ENCODE results near the gene PDPK1.
"Not testable (repeated sequence)": the region's sequence is repeated elsewhere in the genome, so short reads cannot be mapped to it uniquely, and the experiment has no call there.

The PDPK1 gene

DNA sequence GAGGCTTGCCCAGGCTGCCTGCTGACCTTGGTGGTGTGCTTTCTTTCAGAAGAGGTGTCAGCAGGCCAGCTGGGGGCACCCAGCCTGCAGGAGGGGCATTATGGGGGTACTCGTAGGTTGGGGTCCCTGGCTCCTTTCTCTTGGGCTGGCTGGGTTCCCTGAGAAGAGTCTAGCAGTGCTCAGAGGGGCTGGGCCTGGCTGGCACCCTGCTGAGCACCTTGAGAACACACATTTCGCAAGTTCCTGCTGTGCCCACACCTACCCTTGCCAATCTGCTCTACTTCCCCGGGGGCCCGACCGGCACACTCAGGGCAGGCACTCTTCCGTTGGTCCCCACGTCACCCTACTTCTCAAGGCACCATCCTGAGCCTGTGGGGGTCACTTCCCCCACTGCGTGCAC is 11.7 kb upstream of the PDPK1 start:
- no peak for DNase-seq

- DNase-seq: no peak
These were observed 10.6 kb upstream of the PDPK1 start for GRCh38 chr16:2527071-2527783.

DNA sequence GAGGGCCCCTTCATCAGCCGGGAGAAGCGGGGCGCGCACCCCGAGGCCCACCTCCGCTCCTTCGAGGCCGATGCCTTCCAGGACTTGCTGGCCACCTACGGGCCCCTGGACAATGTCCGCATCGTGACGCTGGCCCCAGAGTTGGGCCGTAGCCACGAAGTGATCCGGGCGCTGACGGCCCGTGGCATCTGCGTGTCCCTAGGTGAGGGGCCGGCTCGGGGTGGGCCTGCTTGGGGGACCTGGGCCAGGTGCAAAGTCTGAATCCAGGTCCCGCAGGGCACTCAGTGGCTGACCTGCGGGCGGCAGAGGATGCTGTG is 10.1 kb upstream of the PDPK1 start:
- DNase-seq: no peak

- no peak for DNase-seq
These were observed 9.4 kb upstream of the PDPK1 start for GRCh38 chr16:2528161-2529060.

DNA sequence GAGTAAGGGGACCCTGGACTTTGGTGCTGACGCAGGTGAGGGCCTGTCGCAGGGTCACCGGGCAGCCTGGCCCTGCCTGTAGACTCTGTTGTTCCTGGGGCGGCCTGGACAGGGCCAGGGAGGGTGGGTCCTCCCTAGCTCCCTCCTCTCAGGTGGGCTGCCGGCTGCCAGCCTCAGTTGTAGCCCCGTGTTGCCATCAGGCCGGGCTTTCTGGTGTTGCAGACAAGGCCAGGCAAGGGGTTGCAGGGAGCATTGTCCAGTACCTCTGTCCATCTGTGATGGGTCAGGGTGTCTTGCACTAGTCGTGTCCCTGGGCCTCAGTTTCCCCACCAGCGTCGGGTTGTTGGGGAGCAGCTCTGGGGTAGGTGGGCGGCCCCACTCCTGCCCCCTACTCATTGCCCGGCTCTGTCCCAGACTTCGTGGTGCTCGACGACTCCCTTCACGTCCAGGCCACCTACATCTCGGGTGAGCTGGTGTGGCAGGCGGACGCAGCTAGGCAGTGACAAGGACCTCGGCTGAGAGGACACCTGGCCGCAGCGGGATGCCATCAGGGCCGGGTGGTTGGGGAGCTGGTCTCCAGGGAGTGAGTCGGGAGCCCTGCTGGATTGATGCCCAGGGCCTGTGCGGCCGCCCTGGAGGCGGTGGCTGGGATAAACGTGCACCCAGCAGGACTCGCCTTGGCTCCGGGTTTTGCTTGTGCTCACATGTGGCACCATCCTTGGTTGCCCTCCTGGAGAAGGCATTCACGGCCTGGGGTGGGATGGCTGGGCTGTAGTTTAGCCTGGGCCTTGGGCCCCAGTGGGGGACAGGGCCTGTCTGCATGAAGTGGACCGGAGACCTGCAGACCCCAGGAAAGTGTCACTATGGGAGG is 8.5 kb upstream of the PDPK1 start:
- DNase-seq: no peak

DNA sequence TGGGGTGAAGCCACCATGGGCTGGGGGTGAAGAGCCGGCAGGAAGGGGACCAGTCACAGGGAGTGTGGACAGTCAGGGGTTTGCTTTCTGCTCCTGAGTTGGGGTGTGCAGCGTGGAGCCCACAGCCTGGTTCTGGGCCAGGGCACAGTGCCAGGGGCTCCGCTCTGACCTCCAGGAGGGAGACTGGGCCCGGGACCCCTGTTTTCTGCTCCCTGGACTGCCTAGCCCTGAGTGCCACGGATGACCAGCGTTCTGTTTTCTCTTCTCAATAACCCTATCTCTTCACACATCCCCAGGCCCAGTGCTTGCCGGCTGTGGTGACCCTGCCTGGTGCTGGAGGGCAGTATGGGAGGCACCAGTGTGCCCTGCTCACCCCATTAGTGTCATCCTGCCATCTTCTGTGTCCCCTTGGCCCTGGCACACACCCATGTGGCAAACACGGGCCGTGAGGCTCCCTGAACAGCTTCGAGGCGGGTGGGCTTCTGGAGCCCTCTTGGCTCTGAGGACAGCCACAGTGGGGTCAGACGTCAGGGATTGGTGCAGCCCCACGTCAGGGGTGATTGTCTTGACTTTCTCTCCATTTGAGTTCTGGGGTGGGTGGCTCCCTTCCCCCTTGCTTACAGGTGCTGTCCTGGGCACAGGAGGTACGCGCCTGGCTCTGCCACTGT is 7.7 kb upstream of the PDPK1 start:
- DNase-seq: no peak

DNA sequence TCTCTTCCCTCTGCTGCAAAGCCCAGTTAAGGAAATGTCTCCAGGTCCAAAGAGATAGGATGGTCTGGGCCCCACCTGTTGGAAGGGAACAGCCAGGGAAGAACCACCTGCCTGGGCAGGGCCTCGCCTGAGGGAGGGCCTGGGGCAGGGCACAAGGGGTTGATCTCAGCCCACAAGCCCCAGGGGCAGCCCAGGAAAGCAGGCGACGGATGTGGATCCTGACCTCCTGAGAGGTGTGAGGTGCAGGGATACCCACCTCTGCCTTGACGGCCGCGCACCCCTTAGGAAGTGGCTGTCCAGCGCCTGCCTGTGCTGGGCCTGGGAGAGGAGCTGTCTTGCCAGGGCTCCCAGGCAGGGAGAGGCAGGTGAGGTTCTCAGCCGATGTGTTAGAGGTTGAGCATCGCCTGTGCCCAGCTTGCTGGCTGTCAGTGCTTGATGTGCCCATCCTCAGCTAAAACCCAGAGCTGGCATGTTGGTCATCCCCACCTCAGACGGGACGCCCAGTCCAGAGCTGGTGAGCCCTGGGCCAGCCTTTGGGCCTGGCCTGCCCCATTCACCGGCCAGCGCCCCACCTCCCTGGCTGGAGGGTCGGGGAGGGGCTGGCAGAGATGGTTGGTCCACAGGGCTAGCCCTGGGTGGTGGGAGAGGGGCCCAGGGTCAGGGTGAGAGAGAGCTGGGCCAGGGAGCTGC is 7.0 kb upstream of the PDPK1 start:
- no peak for DNase-seq

GRCh38 chr16:2531371-2531695 is 6.5 kb upstream of the PDPK1 start, which contains the start of gene CEMP1:
TSS of gene CEMP1 (minus strand) at chr16:2531408. CDS start at chr16:2531073, 335 bp downstream.
- no peak for DNase-seq

DNA sequence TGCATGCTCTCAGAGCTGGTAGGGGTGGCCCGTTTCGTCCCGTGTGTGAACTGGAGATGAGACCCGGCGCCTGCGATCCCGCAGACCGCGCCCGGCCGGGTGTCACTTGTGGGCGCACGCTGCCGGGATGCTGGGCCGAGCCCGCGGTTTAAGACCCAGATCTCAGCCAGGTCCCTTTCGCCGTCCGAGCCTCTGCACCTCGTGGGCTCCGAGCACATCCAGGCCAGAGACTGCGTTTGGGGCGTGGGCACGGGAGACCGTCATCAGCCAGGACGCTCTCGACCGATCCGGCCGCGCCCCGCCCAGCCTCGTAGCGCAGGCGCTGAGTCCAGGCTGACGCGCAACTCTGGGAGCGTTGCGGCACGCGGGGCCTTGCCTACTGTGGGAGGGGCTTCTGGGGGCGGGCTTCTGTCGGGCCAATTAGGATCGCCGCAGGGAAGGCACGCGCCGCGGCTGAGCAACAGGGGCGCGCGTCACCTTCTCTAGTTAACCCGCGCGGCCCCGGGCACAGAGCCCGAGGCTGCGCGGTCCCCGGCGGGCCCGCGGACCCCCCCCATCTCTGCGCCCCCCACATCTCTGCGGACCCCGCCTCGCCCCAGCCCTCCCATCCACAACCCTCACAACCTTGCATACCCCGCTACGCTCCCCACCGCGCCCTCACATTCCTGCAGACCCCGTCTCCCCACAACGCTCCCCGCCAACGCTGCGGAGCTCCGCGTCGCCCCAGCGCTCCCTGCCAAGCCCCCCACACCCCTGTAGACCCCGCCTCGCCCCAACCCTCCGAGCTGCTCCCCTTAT is 5.9 kb upstream of the PDPK1 start:
- DNase-seq: peak; percentile 47

- DNase-seq: peak; percentile 1
These were observed 5.2 kb upstream of the PDPK1 start for GRCh38 chr16:2532494-2533141.

GRCh38 chr16:2533142-2533755 is 4.6 kb upstream of the PDPK1 start:
- not testable (repeated sequence) for DNase-seq

DNA sequence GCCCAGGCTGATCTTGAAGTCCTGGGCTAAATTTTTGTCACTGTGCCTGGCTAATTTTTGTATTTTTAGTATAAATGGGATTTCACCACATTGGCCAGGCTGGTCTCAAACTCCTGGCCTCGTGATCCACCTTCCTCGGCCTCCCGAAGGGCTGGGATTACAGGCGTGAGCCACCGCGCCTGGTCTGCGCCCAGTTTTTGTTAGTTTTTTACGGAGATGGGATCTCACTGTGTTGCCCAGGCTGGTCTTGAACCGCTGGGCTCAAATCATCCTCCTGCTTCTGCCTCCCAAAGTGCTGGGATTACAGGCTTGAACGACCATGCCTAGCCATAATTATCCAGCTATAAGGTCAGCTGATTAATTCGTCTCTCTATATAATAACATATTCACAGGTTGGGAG is 3.9 kb upstream of the PDPK1 start:
- DNase-seq: no peak

DNA sequence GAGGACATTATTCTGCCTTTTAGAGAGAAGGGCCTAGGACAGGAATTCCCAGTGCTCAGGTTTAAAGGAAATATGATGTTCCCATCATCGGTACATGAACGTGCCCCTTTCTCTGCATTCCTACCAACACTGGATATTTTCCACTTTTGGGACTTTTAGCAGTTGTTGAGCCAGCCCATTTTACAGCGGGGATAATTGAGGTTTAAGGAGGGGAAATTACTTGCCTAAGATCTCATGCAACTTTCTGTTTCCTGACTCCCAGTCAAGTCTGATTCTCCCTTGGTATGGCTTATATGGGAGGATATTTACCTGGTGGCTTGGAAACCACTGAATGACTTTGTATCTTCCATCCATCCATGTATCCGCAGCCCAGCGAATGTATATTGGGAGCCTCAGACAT is 3.5 kb upstream of the PDPK1 start:
- not testable (repeated sequence) for DNase-seq

GRCh38 chr16:2535625-2536013 is 2.2 kb upstream of the PDPK1 start:
- DNase-seq: no peak

DNA sequence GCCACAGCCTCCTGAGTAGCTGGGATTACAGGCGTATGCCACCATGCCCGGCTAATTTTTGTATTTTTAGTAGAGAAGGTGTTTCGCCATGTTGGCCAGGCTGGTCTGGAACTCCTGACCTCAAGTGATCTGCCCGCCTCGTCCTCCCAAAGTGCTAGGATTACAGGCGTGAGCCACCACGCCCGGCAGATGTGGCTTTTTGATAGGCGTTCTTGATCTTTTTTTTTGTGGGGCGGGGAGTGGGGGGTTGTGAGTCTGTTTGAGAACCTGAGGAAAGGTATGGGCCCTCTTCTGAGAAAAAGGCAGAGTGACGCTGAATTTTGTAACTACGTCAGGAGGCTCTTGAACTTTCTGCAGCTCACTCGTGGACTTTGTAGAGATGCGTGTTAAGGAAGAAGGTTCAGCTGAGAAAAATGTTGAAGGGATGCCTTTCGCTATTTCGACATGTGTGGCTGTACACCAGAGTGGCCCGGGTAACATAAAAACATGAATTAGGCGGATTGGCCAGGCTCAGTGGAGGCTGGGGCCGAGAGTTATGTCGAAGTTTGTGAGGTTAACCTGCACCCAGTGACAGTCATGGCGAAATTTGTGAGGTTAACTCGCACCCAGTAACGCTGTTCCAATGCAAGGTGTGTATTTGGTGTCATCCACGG is 1.5 kb downstream of the PDPK1 start:
- DNase-seq: not testable (repeated sequence)

DNA sequence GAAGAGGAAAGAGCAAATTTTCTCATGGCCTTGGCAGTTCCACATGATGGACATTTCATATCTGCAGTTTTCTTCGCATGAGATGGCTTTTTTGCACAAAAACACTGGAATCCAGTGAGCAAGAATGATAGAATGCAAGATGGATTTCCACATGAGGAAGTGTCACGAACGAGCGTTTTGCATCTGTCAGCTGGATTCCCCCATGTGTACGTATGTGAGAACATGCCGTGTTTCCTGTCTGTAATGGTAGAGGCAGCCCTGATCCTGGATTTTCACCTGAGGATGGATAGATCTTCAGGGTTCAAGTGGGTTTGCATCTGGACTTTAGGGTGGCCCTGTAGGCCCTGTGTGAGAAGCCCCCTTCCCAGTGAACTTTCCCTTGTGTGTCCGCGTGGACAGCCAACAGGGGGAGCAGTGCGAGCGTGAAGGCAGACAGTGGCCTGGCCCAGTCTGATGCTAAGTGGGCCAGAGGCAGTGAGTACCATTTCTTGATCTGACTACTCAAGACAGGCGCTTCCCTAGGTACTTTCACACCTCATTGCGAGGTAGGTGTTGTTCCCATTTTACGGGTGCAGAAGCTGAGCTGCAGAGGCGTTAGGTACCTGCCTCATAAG is 2.1 kb downstream of the PDPK1 start:
- not testable (repeated sequence) for DNase-seq

GRCh38 chr16:2540912-2541311 is 3.1 kb downstream of the PDPK1 start:
- DNase-seq: not testable (repeated sequence)

DNA sequence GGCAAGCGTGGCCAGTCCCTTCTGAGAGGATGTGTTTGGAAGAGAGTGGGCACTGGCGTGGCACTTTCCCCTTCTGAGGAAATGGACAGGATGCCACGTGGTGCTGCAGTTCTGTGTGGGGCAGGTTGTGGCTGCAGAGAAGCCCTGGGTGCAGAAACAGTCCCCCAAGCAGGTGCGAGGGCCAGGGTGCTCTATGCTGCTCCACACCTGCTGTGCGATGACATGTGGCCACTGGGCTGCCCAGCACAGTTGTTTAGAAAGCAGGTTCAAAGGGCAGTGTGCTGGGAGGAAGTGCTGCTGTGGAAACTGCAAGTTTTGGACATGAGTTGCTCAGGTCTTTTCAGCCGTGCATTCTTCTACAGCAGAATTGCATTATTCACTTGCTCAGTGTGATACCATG is 3.6 kb downstream of the PDPK1 start:
- not testable (repeated sequence) for DNase-seq

DNA sequence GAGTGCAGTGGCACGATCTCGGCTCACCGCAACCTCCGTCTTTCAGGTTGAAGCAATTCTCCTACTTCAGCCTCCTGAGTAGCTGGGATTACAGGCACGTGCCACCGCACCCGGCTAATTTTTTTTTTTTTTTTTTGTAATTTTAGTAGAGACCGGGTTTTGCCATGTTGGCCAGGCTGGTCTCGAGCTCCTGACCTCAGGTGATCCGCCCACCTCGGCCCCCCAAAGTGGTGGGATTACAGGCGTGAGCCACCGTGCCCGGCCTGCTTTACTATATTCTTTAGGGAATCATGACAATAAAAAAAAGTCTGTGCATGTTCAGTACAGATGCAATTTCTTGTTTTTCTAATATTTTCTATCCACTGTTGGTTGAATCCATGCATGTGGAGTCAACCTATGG is 6.0 kb downstream of the PDPK1 start:
- not testable (repeated sequence) for DNase-seq

Measured in NCI-H1417 treated with DMSO at 0.1 percent for 48 hours (cell line).